ENCODE results near the gene TLK1. TPM values are rescaled to one million over a fixed set of nuclear protein-coding genes. Genes with fewer than 3 reads are reported as not detected.

The TLK1 gene
- total RNA-seq, 1 donor from 2014 or later, result 91.2 TPM

- intact Hi-C loops (cut with micrococcal nuclease), result loop anchor here (10.0 kb wide), 4 partner anchors 275 to 1495 kb away; partner anchors contain the start of gene CYBRD1
Measured at GRCh38 chr2:170969872-170970496, 190.7 kb downstream of the TLK1 start.

- intact Hi-C loops (cut with micrococcal nuclease), result no loop called here
Measured at GRCh38 chr2:170969030-170969429, 191.7 kb downstream of the TLK1 start.

- intact Hi-C loops (cut with micrococcal nuclease), result no loop called here
Measured at GRCh38 chr2:170968205-170969003, 192.3 kb downstream of the TLK1 start.

- intact Hi-C loops (cut with micrococcal nuclease), result no loop called here
Measured at GRCh38 chr2:170967553-170967952, 193.1 kb downstream of the TLK1 start.

GRCh38 chr2:170966648-170967396 lies 193.9 kb downstream of the TLK1 start:
- intact Hi-C loops (cut with micrococcal nuclease), result no loop called here

GRCh38 chr2:170965446-170966225 lies 195.1 kb downstream of the TLK1 start:
- intact Hi-C loops (cut with micrococcal nuclease), result no loop called here

GRCh38 chr2:170963386-170963785 lies 197.3 kb downstream of the TLK1 start:
- intact Hi-C loops (cut with micrococcal nuclease), result no loop called here

GRCh38 chr2:170953941-170954340 lies 206.8 kb downstream of the TLK1 start:
- intact Hi-C loops (cut with micrococcal nuclease), result no loop called here

GRCh38 chr2:170950221-170950761 lies 210.4 kb downstream of the TLK1 start:
- intact Hi-C loops (cut with micrococcal nuclease), result no loop called here

- intact Hi-C loops (cut with micrococcal nuclease), result no loop called here
Measured at GRCh38 chr2:170949415-170949814, 211.3 kb downstream of the TLK1 start.

- intact Hi-C loops (cut with micrococcal nuclease), result no loop called here
Measured at GRCh38 chr2:170944545-170944944, 216.1 kb downstream of the TLK1 start.

- intact Hi-C loops (cut with micrococcal nuclease), result no loop called here
Measured at GRCh38 chr2:170943596-170943995, 217.1 kb downstream of the TLK1 start.

- intact Hi-C loops (cut with micrococcal nuclease), result no loop called here
Measured at GRCh38 chr2:170943041-170943440, 217.7 kb downstream of the TLK1 start.

GRCh38 chr2:170942615-170943014 lies 218.1 kb downstream of the TLK1 start:
- intact Hi-C loops (cut with micrococcal nuclease), result no loop called here

Other genes starting within 250 kb of the TLK1 start
- gene GORASP2, start 231.6 kb downstream of the TLK1 start, total RNA-seq, result 81.4 and 84.4 TPM in 2 replicates

Data from T-helper 1 cell treated with Interleukin-12 subunit alpha and Interleukin-12 subunit beta and Interleukin-4 antibody, amounts not matched to agents 30 ng/mL and 1 ng/mL, for 36 hours (primary cell).